Activated T-helper 17 cell treated with anti-CD3 and anti-CD28 coated beads, Interleukin-2, amount 50 U/mL, for 72 hours (primary cell): ENCODE results near the gene CDKAL1. TPM values are rescaled to one million over a fixed set of nuclear protein-coding genes. Genes with fewer than 3 reads are reported as not detected.

Experiments used
- ATAC-seq: fragments of 150-1000 bp; cut with Tn5 transposase; replicated peaks from 2 replicates; pipeline ENCODE4 v1.10.0; 2021; ENCODE audit warnings: mild to moderate bottlenecking, moderate library complexity
- H3K27ac Mint-ChIP-seq: one replicate; pipeline ENCODE4 v1.8.0; 2022; ENCODE audit warnings: mixed read lengths
- H3K27me3 Mint-ChIP-seq: one replicate; pipeline ENCODE4 v1.8.0; 2022; ENCODE audit warnings: mixed read lengths
- H3K36me3 Mint-ChIP-seq: one replicate; pipeline ENCODE4 v1.8.0; 2022; ENCODE audit warnings: low read depth, mild to moderate bottlenecking, mixed read lengths
- H3K4me1 Mint-ChIP-seq: one replicate; pipeline ENCODE4 v1.8.0; 2022; ENCODE audit warnings: mixed read lengths
- H3K4me3 Mint-ChIP-seq: one replicate; pipeline ENCODE4 v1.8.0; 2022; ENCODE audit warnings: mild to moderate bottlenecking, mixed read lengths
- H3K9me3 Mint-ChIP-seq: one replicate; pipeline ENCODE4 v1.8.0; 2022; ENCODE audit warnings: mixed read lengths
- total RNA-seq, 2 donors: library from RNA; stranded (reverse); gene quantifications; one replicate each; pipeline ENCODE4 v1.2.3, GENCODE V29; 2022

CDKAL1 gene
- total RNA-seq, 2 donors from 2014 or later, result 27.7 to 31.9 TPM

DNA sequence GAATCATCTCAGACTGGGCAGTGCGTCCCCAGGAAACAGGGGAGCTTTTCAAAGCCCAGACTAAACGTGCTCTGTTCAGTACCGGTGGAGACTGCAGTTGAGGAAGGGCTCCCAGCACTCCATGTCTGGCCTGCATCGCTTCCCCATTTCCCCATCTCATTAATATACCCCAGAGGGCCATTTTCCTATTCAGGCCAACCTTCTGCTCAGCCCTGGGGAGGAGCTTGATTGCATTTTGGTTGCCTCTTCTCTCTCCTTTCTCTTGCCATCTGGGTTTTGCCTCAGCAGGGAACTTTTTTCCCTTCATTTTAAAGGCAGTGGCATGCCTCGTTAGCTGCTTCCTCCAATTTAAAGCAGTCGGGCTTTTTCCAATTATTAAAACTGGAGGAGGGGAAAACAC is 665.0 kb downstream of the CDKAL1 start:
- H3K36me3 Mint-ChIP-seq, result peaks cover 58% of the 10 kb centered on the region
- H3K4me3 Mint-ChIP-seq, result no peak overlapping the region
- no peaks in the 10 kb centered on the region for H3K27me3 Mint-ChIP-seq
- no peaks in the 10 kb centered on the region for H3K9me3 Mint-ChIP-seq
- no peaks in the 10 kb centered on the region for H3K4me1 Mint-ChIP-seq
- H3K27ac Mint-ChIP-seq, result peak overlapping the region; percentile 18
- no peak for ATAC-seq

DNA sequence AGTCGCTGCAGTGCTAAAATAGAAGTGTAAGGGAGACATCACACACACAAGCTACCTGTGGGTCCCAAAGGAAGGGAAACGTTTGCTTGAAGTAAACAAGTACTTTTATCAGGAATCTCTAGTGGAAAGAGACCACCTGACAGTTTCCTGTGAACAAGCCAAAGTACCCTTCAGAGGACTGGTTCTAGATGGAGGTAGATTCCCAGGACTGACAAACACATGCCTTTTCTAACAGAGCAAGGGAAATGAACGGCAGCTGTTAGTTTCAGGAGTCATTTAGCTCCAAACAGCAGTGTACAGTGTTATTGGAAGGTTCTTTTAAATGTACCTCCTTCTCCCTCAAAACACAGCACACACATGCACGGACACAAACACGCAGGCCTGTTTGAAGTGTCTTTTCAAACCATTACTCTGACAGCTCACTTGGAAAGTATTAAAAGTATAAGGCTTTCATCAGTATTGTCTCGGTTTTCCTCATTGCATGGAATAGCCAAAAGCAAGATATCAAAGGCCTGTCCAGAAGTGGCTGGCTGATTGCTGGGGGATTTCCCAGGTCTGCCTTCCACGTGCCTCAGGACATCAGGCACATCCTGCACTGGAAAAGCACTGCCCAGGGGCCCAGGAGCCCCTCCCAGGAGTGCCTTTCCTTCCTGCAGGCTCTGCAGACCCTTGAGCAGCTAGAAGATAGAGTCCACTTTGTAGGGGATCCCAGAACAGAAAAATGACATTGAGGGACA is 666.0 kb downstream of the CDKAL1 start:
- H3K36me3 Mint-ChIP-seq, result peaks cover 68% of the 10 kb centered on the region
- no peak for ATAC-seq
- no peaks in the 10 kb centered on the region for H3K4me1 Mint-ChIP-seq
- H3K9me3 Mint-ChIP-seq, result peaks cover 4% of the 10 kb centered on the region
- no peak overlapping the region for H3K4me3 Mint-ChIP-seq
- no peaks in the 10 kb centered on the region for H3K27me3 Mint-ChIP-seq
- H3K27ac Mint-ChIP-seq, result no peak overlapping the region

DNA sequence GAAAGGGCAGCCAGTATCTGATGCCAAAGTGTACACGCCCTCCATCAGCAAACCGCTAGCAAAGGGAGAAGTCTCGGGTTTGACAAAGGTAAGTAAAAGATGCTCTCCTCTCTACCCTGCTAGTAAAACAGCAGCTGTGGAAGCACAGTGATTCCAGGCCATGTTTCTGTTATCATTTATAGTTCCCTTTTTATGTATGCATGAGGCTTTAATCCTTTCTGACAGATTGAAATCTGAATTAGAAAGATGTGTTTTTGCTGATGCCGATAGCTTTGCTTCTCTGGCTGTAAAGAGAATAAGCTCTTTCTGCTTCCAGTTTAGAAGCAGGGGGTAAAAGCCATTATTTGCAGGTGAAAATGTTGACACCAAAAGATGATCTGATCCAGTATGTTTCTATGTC is 666.9 kb downstream of the CDKAL1 start:
- peaks cover 75% of the 10 kb centered on the region for H3K36me3 Mint-ChIP-seq

DNA sequence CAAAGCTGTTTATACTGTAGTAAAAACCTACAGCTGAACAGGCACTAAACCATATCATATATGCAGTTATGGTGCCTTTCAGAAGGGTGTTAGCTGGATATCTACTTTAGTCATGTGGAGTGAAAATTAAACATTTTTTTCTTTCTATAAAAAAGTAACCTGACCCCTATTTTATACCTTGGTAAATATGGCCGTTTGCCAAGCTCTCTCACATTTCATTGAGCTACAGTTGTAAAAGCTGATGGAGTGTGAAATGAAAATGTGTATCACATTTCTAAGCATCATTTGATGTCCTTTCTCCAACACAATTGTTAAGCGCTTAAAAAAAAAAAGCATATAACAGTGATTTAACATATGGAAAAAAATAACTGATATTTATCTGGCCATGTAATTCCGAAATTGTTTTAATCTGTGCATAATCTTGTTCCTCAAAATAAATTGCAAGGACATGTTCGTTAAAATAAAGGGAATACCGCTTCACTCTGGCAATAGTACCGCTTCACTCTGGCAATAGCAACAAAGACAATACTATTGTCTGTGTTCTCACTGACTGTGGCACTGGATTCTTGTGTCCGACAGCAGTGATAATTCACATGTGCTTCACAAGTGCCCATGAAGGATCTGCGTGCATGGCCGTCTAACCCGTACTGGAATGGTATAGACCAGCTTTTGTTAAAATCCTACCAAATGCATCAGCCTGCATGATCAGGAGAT is 667.5 kb downstream of the CDKAL1 start:
- no peak overlapping the region for H3K4me3 Mint-ChIP-seq
- peaks cover 81% of the 10 kb centered on the region for H3K36me3 Mint-ChIP-seq
- no peak overlapping the region for H3K27ac Mint-ChIP-seq
- no peaks in the 10 kb centered on the region for H3K27me3 Mint-ChIP-seq
- H3K9me3 Mint-ChIP-seq, result peaks cover 4% of the 10 kb centered on the region
- ATAC-seq, result no peak
- H3K4me1 Mint-ChIP-seq, result no peaks in the 10 kb centered on the region

More for the DNA sequence above, 666.9 kb downstream of the CDKAL1 start:
- ATAC-seq, result no peak
- H3K27me3 Mint-ChIP-seq, result no peaks in the 10 kb centered on the region
- no peak overlapping the region for H3K27ac Mint-ChIP-seq
- no peaks in the 10 kb centered on the region for H3K4me1 Mint-ChIP-seq
- peaks cover 4% of the 10 kb centered on the region for H3K9me3 Mint-ChIP-seq
- no peak overlapping the region for H3K4me3 Mint-ChIP-seq

DNA sequence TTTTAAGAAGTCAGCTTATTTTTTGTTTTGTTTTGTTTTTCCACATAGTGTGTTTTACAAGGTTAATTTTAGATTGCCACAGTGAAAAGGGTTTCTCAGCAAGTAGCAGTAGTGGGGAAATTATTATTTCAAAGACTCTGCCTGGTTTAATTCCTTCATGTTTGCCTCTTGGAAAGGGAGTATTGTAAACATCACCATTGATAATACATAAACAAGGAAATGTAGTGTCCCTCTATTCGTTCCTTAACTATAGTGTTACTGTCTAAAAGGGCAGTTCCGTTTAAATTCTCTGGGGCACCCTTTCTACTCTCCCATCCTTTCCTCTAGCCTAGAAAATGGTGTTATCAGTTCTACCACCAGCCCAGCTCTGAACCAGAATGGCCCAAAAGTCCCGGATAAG is 668.3 kb downstream of the CDKAL1 start:
- no peaks in the 10 kb centered on the region for H3K27me3 Mint-ChIP-seq
- ATAC-seq, result no peak
- H3K9me3 Mint-ChIP-seq, result peaks cover 4% of the 10 kb centered on the region
- no peak overlapping the region for H3K27ac Mint-ChIP-seq
- peaks cover 86% of the 10 kb centered on the region for H3K36me3 Mint-ChIP-seq
- H3K4me3 Mint-ChIP-seq, result no peak overlapping the region
- no peaks in the 10 kb centered on the region for H3K4me1 Mint-ChIP-seq

DNA sequence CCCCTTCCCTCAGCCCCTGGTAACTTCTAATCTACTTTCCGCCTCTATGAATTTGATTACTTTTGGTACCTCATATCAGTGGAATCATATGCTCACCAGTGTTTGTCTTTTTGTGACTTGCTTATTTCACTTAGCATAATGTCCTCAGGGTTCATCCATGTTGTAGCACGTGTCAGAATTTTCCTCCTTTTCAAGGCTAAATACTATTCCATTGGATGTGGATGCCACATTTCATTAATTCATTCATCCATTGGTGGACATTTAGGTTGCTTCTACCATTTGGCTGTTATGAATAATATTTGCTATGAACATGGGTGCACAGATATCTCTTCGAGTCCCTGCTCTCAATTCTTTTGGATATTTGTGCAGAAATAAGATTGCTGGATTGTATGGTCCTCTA is 670.7 kb downstream of the CDKAL1 start:
- peaks cover 91% of the 10 kb centered on the region for H3K36me3 Mint-ChIP-seq
- ATAC-seq, result no peak
- H3K9me3 Mint-ChIP-seq, result peaks cover 9% of the 10 kb centered on the region
- no peak overlapping the region for H3K27ac Mint-ChIP-seq
- no peaks in the 10 kb centered on the region for H3K4me1 Mint-ChIP-seq
- no peak overlapping the region for H3K4me3 Mint-ChIP-seq
- H3K27me3 Mint-ChIP-seq, result no peaks in the 10 kb centered on the region

DNA sequence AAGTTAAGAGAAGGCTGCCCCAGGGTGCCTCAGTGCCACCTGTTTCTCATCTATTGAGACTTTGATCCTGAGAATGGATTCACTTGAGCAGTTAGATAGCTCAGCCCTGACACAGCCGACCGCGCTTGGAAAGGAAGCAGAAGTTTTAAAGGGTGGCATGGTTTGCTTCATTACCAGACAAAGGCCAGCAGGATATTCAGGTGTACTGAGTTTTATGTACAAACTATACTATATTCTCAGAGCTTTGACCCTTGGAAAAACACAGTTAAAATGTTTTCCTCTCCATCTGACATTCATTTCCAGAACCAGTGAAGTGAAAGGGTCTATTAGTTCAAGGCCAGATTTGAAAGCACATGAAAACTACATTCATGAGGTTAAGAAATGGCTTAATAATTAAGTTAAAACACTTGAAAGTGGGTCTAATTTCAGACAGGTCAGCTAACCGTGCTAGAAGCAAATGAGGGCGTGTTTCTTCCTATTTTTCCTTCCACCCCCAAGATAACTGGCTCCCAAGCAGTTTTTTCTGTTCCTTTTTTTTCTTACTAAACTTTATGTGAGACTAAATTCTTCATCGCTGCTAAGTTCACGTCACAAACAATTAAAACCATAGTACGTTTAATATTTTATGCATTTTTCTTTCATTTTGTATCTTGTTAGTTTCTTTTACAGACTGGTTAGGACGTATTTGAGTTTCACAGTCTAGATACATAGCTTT is 674.0 kb downstream of the CDKAL1 start:
- H3K9me3 Mint-ChIP-seq, result peaks cover 9% of the 10 kb centered on the region
- peaks cover 73% of the 10 kb centered on the region for H3K36me3 Mint-ChIP-seq
- H3K27ac Mint-ChIP-seq, result no peak overlapping the region
- no peaks in the 10 kb centered on the region for H3K27me3 Mint-ChIP-seq
- H3K4me1 Mint-ChIP-seq, result no peaks in the 10 kb centered on the region
- no peak for ATAC-seq
- H3K4me3 Mint-ChIP-seq, result no peak overlapping the region

DNA sequence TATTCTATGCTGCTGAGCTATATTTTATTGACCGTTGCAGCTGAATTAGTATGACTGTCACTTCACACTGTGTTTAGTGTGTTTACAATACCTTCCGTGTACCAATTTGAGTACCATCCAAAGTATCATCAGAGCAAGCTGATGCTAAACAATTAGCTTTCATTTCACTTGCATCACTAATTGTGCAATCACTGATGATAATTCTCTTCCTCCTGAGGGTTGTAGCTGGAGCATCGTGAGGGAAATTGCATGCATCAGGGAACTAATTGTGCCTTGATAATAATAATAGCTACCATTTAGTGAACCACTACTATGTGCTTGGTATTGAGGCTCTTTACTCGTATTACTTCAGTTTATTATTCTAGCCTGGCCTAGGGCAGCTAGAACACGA is 674.5 kb downstream of the CDKAL1 start:
- Mint-ChIP-seq H3K27ac (no peak overlapping the region), H3K9me3 (peaks cover 9% of the 10 kb centered on the region), H3K27me3 (no peaks in the 10 kb centered on the region), H3K4me3 (no peak overlapping the region), H3K36me3 (peaks cover 69% of the 10 kb centered on the region), H3K4me1 (no peaks in the 10 kb centered on the region)
- no peak for ATAC-seq

DNA sequence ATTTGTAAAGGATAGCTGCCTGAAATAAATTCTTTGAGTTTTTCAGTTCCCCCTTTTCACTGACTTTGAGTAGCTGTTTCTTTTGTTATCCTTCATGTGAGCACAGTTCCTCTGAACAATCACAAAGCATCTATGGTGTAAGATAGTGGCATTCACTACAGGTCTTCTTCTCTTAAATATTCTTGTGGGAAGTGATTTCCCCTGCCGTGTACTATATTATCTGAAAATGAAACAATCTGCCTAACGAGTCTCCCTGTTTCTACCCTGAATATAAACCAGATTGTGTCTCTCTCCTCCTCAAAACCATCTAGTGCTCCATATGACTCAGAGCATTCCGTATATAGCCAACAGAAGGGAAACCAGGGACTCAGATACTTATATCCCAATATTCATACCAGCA is 679.2 kb downstream of the CDKAL1 start:
- H3K27ac Mint-ChIP-seq, result no peak overlapping the region
- no peaks in the 10 kb centered on the region for H3K4me1 Mint-ChIP-seq
- H3K4me3 Mint-ChIP-seq, result no peak overlapping the region
- ATAC-seq, result no peak
- H3K27me3 Mint-ChIP-seq, result no peaks in the 10 kb centered on the region
- peaks cover 27% of the 10 kb centered on the region for H3K36me3 Mint-ChIP-seq
- peaks cover 8% of the 10 kb centered on the region for H3K9me3 Mint-ChIP-seq

DNA sequence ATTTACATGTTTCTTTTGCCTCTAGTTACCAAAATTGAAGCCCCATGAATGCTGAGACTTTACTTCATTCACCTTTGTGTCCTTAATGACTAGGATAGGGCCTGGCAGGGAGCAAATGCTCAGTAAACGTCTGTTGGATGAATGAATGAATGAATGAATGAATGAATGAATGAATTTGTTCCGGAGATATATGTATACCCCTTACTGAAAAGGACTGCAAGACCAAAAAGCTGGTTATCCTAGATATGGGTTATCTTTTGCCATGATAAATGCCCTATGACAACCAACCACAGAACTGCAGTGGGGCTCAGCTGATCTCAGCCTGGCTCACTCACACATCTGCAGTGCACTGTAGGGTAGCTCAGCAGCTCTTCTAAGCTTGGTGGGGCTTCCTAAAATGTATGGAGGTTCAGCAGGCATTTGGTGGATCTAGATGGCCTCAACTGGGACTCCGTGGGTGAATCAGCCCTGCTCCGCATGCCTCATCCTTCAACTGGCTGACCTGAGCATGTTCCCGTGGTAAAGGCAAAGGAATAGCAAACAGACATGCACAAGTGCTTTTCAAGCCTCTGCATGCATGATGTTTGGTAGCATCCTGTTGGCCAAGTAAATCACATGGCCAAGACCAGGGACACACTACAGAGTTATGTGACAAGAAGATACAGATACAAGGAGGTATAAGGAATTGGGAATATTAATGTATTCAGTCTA is 680.6 kb downstream of the CDKAL1 start:
- H3K4me3 Mint-ChIP-seq, result no peak overlapping the region
- no peaks in the 10 kb centered on the region for H3K27me3 Mint-ChIP-seq
- ATAC-seq, result no peak
- H3K27ac Mint-ChIP-seq, result no peak overlapping the region
- peaks cover 13% of the 10 kb centered on the region for H3K36me3 Mint-ChIP-seq
- H3K4me1 Mint-ChIP-seq, result no peaks in the 10 kb centered on the region
- H3K9me3 Mint-ChIP-seq, result peaks cover 4% of the 10 kb centered on the region

DNA sequence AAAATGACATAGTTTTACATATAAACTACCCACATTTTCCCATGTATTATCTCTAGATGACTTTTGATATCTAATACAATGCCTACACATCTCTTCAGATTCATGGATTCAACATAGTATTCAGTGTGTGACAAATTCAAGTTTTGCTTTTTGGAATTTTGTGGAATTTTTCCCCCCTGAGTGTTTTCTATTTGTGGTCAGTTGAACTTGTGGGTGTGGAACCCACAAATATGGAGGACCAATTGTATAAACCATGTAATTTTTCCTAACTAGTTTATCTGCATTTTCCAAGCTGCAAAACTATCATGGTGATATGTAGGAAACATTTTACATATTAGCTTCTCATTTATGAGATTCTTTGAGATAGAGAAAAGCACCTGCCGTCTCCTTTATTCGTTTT is 685.0 kb downstream of the CDKAL1 start:
- Mint-ChIP-seq H3K9me3 (peaks cover 4% of the 10 kb centered on the region), H3K27me3 (no peaks in the 10 kb centered on the region), H3K36me3 (peaks cover 21% of the 10 kb centered on the region), H3K4me3 (no peak overlapping the region), H3K27ac (no peak overlapping the region), H3K4me1 (no peaks in the 10 kb centered on the region)
- no peak for ATAC-seq

DNA sequence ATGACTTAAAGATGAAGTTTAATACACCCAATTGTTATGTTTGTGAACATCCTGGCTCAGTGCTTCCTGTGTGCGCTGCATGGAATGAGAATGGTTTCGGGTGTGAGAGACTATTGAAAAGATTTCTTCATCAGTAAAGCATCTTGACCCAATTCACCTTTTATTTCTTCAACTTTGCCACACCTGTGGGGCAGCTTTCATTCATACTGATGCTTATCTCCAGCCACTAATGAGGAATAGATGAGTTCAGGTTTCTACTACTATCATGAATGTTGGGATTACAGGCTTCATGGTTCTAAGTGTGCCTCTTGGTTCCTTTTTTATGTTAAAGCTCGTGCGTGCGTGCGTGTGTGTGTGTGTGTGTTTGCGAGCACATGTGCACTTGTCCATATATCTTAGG is 685.6 kb downstream of the CDKAL1 start:
- Mint-ChIP-seq H3K4me1 (no peaks in the 10 kb centered on the region), H3K27me3 (no peaks in the 10 kb centered on the region), H3K4me3 (no peak overlapping the region), H3K27ac (no peak overlapping the region), H3K36me3 (peaks cover 21% of the 10 kb centered on the region), H3K9me3 (peaks cover 4% of the 10 kb centered on the region)
- no peak for ATAC-seq

DNA sequence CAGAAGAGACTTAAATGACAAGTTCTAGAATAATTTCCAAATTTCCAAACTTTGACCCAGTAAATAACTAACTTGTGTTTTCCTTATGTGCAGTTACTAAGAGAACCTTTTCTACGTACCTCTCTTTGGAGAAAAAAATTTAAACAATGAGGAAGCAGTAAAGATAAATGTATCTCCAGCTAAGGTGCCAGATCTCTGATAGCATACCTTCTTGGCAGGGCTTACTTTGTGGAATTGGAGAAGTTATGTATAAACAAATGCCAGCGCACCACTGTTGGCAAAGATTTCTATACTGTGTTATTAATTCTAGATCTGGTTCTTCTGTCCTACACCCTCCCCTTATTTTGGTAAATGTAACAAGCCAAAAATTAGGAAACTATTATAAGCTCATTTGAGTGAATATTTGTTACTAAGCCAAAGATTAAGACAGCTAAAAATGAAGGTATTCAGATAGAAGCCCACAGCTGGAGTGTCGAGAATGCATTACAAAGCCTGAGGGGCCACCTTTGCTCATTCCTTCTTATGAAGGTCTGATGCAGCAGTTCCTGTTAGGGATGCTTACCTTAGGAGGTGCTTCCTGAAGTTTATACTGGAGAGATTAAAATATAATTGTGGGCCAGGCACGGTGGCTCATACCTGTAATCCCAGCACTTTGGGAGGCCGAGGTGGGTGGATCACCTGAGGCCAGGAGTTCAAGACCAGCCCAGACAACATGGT is 686.2 kb downstream of the CDKAL1 start:
- ATAC-seq, result no peak
- no peak overlapping the region for H3K27ac Mint-ChIP-seq
- H3K4me3 Mint-ChIP-seq, result no peak overlapping the region
- peaks cover 4% of the 10 kb centered on the region for H3K9me3 Mint-ChIP-seq
- no peaks in the 10 kb centered on the region for H3K27me3 Mint-ChIP-seq
- no peaks in the 10 kb centered on the region for H3K4me1 Mint-ChIP-seq
- peaks cover 21% of the 10 kb centered on the region for H3K36me3 Mint-ChIP-seq

DNA sequence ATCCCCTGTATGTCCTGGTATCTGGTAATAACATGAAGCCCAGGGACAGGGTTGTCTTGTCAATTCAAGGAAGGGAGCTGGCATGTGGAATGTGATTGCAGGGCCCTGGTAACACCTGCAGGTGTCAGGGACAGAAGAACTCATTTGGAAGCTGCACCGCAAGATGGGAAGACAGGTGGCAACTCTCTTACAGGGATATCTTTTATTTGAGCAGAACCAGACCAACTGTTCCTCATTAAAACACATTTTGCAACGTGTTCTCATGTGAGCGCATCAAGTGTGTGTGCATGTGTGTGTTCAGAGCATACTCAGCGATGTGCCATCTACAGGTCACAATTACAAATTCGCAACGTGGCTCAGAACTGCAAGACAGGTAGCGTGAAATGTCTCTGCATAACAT is 688.4 kb downstream of the CDKAL1 start:
- no peak overlapping the region for H3K27ac Mint-ChIP-seq
- no peak overlapping the region for H3K4me3 Mint-ChIP-seq
- H3K9me3 Mint-ChIP-seq, result no peaks in the 10 kb centered on the region
- no peaks in the 10 kb centered on the region for H3K4me1 Mint-ChIP-seq
- no peaks in the 10 kb centered on the region for H3K27me3 Mint-ChIP-seq
- H3K36me3 Mint-ChIP-seq, result peaks cover 26% of the 10 kb centered on the region
- ATAC-seq, result no peak
